Central memory CD8-positive, alpha-beta T cell (primary cell): Measurements from ENCODE around the gene ERI2.
"Not testable (repeated sequence)": the region's sequence is repeated elsewhere in the genome, so short reads cannot be mapped to it uniquely, and the experiment has no call there.

Experiments used
- ATAC-seq: fragments of 150-1000 bp; cut with Tn5 transposase; replicated peaks from 2 replicates; pipeline ENCODE4 v1.10.0; 2022; ENCODE audit warnings: mild to moderate bottlenecking, moderate FRiP score, moderate number of reproducible peaks; ENCODE audit not compliant: poor library complexity, severe bottlenecking; ENCODE audit errors: extremely low read depth
- DNase-seq, 2 donors: peaks; one replicate each; pipeline ENCODE4 v3.0.0; 2021; ENCODE audit warnings: low spot score in 2 of 2
- H3K27ac Mint-ChIP-seq: one replicate; pipeline ENCODE4 v1.8.0; 2022; ENCODE audit warnings: low read depth, mild to moderate bottlenecking, moderate library complexity, mixed read lengths
- H3K27me3 Mint-ChIP-seq: one replicate; pipeline ENCODE4 v1.8.0; 2022; ENCODE audit warnings: mixed read lengths
- H3K36me3 Mint-ChIP-seq: one replicate; pipeline ENCODE4 v1.8.0; 2022; ENCODE audit warnings: mild to moderate bottlenecking, moderate library complexity, mixed read lengths; ENCODE audit not compliant: insufficient read depth
- H3K4me1 Mint-ChIP-seq: one replicate; pipeline ENCODE4 v1.8.0; 2022; ENCODE audit warnings: mixed read lengths
- H3K4me3 Mint-ChIP-seq: one replicate; pipeline ENCODE4 v1.8.0; 2022; ENCODE audit warnings: mild to moderate bottlenecking, moderate library complexity, mixed read lengths
- H3K9me3 Mint-ChIP-seq: one replicate; pipeline ENCODE4 v1.8.0; 2022; ENCODE audit warnings: mixed read lengths

ERI2 gene

DNA sequence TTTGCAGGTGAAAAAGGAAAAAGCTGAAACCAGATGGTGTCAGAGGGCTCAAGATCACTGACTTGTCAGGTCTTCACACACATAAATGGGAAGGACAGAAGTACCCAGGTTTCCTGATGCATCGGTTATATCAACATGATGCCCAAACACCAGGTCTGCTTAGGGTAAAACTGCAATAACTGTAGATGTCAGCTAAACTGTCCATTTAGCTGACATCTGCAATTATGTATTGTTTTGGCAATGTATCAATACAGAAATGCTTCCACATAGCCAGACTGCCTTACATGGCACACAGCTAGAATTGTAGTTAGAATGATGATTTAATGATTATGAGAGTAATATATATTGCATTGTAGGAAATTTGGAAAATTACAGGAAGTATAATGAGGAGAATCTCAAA, 37.5 kb downstream of the ERI2 start:
- H3K4me1 Mint-ChIP-seq: peaks cover 3% of the 10 kb centered on the region
- H3K4me3 Mint-ChIP-seq: no peak overlapping the region
- H3K36me3 Mint-ChIP-seq: no peaks in the 10 kb centered on the region
- H3K9me3 Mint-ChIP-seq: no peaks in the 10 kb centered on the region
- no peak overlapping the region for H3K27ac Mint-ChIP-seq
- ATAC-seq: no peak
- DNase-seq: no peak
- no peaks in the 10 kb centered on the region for H3K27me3 Mint-ChIP-seq

DNA sequence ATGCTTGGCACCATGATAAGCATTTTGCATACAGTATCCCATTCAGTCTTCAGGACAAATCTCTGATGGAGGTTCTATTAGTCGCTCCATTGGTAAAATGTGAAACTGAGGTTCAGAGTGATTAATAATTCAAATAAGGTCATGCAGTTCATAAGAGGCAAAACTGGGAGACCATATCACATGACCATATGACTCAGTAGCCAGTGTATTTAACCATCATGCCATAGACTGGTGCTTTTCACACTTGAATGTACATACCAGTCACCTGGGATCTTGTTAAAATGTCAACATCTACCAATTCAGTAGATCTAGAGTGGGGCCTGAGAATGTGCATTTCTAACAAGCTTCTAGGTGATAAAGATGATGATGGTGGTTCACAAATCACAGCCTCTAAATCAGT, 38.2 kb downstream of the ERI2 start:
- no peak overlapping the region for H3K4me3 Mint-ChIP-seq

DNA sequence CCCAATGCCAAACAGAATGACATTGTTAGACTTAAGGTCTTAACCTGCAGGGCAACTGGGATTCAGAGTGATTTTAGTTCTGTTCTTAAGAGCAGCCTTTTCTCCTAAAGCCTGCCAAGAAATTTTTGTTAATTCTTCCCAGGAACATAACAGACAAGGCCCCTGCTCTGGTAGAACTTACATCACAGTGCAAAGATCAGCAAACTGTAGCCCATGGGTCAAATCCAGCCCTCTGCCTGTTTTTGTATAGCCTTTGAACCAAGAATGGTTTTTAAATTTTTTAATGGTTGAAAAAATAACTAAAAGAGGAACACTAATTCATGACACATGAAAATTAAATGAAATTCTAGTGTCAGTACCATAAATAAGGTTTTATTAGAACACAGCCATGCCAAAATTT, 38.7 kb downstream of the ERI2 start:
- H3K27ac Mint-ChIP-seq: no peak overlapping the region

More for the DNA sequence above, 38.2 kb downstream of the ERI2 start:
- DNase-seq (no peak), ATAC-seq (no peak)
- peaks cover 10% of the 10 kb centered on the region for H3K4me1 Mint-ChIP-seq
- no peaks in the 10 kb centered on the region for H3K36me3 Mint-ChIP-seq
- no peaks in the 10 kb centered on the region for H3K9me3 Mint-ChIP-seq
- no peaks in the 10 kb centered on the region for H3K27me3 Mint-ChIP-seq
- no peak overlapping the region for H3K27ac Mint-ChIP-seq

DNA sequence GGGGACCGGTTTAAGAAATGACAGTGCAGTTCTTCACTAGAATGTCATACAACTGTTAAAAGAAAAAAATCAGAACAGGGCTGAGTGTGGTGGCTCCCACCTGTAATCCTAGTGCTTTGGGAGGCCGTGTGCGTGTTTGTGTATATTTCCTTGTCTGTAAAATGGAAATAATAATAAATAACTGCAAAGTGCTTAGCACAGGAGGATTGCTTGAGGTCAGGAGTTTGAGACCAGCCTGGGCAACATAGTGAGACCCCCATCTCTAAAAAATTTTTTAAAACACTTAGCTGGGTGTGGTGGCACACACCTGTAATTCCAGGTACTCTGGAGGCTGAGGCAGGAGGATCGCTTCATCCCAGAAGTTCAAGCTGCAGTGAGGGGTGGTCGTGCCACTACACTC, 40.0 kb downstream of the ERI2 start:
- no peaks in the 10 kb centered on the region for H3K9me3 Mint-ChIP-seq
- H3K27ac Mint-ChIP-seq: no peak overlapping the region
- no peaks in the 10 kb centered on the region for H3K36me3 Mint-ChIP-seq
- peaks cover 22% of the 10 kb centered on the region for H3K4me1 Mint-ChIP-seq
- no peak for ATAC-seq
- DNase-seq: no peak
- H3K27me3 Mint-ChIP-seq: no peaks in the 10 kb centered on the region
- no peak overlapping the region for H3K4me3 Mint-ChIP-seq

More for the DNA sequence above, 38.7 kb downstream of the ERI2 start:
- no peaks in the 10 kb centered on the region for H3K9me3 Mint-ChIP-seq
- DNase-seq: no peak
- no peak overlapping the region for H3K4me3 Mint-ChIP-seq
- peaks cover 15% of the 10 kb centered on the region for H3K4me1 Mint-ChIP-seq
- H3K36me3 Mint-ChIP-seq: no peaks in the 10 kb centered on the region
- ATAC-seq: no peak
- H3K27me3 Mint-ChIP-seq: no peaks in the 10 kb centered on the region

DNA sequence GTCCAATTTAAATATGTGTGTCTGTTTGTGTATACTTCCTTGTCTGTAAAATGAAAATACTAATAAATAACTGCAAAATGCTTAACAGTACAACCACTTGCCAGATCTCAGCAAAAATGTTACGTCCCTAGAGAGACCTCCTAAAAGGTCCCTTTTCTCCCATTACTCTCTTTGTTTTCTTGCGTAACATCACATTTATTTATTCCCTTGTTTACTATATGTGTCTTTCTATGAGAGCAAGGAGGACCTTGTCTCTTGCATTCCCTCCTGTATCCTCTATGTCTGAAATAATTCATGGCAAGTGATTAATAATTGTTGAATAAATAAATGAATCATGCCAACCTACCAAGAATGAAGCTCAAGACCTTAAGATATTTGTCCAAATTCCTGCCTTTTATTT, 40.5 kb downstream of the ERI2 start:
- H3K27ac Mint-ChIP-seq: no peak overlapping the region
- H3K27me3 Mint-ChIP-seq: no peaks in the 10 kb centered on the region
- DNase-seq (no peak), ATAC-seq (no peak)
- no peaks in the 10 kb centered on the region for H3K9me3 Mint-ChIP-seq
- no peaks in the 10 kb centered on the region for H3K36me3 Mint-ChIP-seq
- H3K4me1 Mint-ChIP-seq: peaks cover 22% of the 10 kb centered on the region
- no peak overlapping the region for H3K4me3 Mint-ChIP-seq

DNA sequence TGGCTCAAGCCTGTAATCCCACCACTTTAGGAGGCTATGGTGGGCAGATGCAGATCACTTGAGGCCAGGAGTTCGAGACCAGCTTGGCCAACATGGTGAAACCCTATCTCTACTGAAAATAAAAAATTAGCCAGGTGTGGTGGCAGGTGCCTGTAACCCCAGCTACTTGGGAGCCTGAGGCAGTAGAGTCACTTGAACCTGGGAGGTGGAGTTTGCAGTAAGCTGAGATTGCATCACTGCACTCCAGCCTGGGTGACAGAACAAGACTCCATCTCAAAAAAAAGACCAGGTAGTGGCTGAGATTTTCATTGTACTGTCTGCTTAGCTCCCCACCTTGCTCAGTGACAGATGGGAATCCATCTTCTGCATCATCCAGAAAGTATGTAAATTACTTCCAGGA, 41.8 kb downstream of the ERI2 start:
- not testable (repeated sequence) for DNase-seq, H3K27me3 Mint-ChIP-seq, H3K36me3 Mint-ChIP-seq, ATAC-seq, H3K9me3 Mint-ChIP-seq, H3K4me3 Mint-ChIP-seq
- Mint-ChIP-seq H3K27ac (peak overlapping the region; percentile 78), H3K4me1 (peaks cover 22% of the 10 kb centered on the region)

DNA sequence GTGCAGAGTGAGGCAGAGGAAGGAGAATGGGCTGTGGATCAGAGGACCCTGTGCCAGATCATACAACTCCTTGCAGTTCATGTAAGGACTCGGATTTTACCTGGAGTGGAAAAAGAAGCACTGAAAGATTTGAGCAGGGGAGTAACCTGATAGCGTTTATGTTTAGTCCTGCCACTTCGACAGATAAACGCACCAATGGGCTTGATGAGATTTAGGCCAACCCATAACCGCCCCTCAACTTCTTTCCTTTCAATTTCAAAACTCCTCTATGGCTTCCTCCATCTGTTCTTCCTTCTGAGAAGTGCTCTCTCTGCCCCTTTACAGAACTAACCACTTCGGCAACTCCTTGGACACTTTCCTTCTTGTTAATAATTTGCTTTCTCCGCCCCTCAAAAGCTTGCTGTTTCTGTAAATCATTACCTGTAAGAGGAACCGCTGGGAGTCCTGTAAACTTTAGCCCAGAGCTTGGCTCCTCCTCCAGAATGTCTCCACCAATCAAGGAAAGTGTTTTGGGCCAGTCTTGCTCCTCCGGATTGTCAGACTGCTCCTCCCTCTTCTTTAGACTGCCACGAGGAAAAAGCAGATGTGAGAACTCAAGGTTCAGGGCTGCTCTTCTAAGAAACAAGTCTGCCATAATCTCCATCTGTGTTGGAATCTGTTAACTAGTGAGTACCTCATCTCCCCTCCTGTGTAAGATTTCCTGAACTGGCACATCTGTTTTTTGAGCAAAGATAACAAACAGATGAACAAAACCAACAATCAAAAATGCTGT, 42.6 kb downstream of the ERI2 start, which contains the start of gene ACSM3:
TSS of gene ACSM3 (plus strand) at position 554 of the 772 bp plus-strand sequence. CDS start 6,021 bp downstream, outside the sequence.
- DNase-seq (peak; percentile 28 to 59), ATAC-seq (peak; percentile 98)
- Mint-ChIP-seq H3K27me3 (no peaks in the 10 kb centered on the region), H3K9me3 (no peaks in the 10 kb centered on the region), H3K36me3 (no peaks in the 10 kb centered on the region), H3K4me1 (peaks cover 22% of the 10 kb centered on the region), H3K27ac (peak within 1 kb of the TSS; percentile 78), H3K4me3 (peak within 1 kb of the TSS; percentile 82)

DNA sequence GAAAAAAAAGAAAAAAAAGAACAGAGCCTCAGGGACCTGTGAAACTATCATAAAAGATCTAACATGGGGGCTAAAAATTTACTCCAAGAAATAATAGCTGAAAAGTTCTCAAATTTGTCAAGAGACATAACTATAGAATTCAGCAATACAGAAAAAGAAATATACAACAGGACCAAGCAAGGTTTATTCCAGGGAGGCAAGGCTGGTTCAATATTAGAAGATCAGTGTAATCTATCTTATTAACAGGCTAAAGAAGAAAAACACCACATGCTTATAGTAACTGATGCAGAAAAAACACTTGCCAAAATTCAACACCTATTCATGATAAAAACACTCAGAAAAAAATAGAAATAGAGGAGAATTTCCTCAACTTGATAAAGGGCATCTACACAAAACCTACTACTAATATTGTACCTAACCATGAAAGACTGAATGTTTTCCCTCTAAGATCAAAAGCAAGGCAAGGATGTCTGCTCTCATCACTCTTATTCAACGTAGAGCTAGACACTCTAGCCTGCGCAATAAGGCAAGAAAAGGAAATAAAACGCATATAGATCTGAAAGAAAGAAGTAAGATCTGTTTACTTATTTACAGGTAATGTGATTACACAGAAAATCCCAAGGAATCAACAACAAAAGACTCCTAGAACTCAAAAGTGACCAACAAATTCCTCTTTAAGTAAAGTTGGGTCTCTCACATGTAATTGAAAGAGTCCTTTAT, 43.7 kb downstream of the ERI2 start:
- H3K27me3 Mint-ChIP-seq: no peaks in the 10 kb centered on the region
- peak overlapping the region; percentile 78 for H3K27ac Mint-ChIP-seq
- ATAC-seq (no peak), DNase-seq (no peak)
- no peaks in the 10 kb centered on the region for H3K36me3 Mint-ChIP-seq
- no peaks in the 10 kb centered on the region for H3K9me3 Mint-ChIP-seq
- peak overlapping the region; percentile 82 for H3K4me3 Mint-ChIP-seq
- H3K4me1 Mint-ChIP-seq: peaks cover 22% of the 10 kb centered on the region

DNA sequence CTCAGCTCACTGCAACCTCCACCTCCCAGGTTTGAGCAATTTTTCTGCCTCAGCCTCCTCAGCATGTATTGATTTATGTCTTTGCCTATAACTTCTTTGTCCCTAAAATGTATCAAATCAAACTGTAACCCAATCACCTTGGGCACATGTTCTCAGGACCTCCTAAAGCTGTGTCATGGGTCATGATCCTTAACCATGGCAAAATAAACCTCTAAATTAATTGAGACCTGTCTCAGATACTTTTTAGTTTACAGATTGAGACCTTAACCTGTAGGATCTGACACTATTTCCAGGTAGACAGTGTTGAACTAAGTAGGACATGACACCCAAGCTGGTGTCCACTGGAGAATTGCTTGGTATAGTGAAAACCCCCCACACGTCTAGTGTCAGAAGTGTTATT, 45.1 kb downstream of the ERI2 start:
- no peaks in the 10 kb centered on the region for H3K27me3 Mint-ChIP-seq
- H3K4me3 Mint-ChIP-seq: no peak overlapping the region
- H3K36me3 Mint-ChIP-seq: no peaks in the 10 kb centered on the region
- ATAC-seq: no peak
- DNase-seq: no peak
- H3K4me1 Mint-ChIP-seq: peaks cover 22% of the 10 kb centered on the region
- no peak overlapping the region for H3K27ac Mint-ChIP-seq
- no peaks in the 10 kb centered on the region for H3K9me3 Mint-ChIP-seq

DNA sequence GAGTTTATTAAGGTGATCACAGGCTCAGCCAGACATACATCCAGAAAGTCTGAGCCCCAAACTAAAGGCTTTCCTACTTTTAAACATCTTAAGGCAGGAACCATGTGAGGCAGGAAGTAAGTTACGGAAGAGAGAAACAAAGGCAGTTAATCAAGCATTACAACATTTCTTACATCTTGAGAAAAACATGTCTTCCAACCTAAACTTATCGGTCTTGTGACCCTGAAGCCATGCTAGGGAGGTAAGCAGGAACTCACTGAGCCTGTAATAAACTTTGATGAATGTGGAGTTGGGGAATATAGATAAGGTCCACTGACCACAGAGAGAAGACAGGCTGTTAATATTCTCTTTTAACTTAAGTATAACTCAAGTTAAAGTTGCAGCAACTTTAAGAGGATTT, 45.9 kb downstream of the ERI2 start:
- Mint-ChIP-seq H3K4me1 (peaks cover 22% of the 10 kb centered on the region), H3K4me3 (no peak overlapping the region), H3K36me3 (no peaks in the 10 kb centered on the region), H3K9me3 (no peaks in the 10 kb centered on the region), H3K27ac (no peak overlapping the region), H3K27me3 (no peaks in the 10 kb centered on the region)
- DNase-seq (no peak), ATAC-seq (no peak)

DNA sequence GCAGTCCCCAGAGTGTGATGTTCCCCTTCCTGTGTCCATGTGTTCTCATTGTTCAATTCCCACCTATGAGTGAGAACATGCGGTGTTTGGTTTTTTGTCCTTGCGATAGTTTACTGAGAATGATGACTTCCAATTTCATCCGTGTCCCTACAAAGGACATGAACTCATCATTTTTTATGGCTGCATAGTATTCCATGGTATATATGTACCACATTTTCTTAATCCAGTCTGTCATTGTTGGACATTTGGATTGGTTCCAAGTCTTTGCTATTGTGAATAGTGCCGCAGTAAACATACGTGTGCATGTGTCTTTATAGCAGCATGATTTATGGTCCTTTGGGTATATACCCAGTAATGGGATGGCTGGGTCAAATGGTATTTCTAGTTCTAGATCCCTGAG, 50.5 kb downstream of the ERI2 start:
- not testable (repeated sequence) for ATAC-seq, H3K9me3 Mint-ChIP-seq, DNase-seq, H3K36me3 Mint-ChIP-seq, H3K4me1 Mint-ChIP-seq, H3K4me3 Mint-ChIP-seq, H3K27ac Mint-ChIP-seq
- H3K27me3 Mint-ChIP-seq: peaks cover 23% of the 10 kb centered on the region

DNA sequence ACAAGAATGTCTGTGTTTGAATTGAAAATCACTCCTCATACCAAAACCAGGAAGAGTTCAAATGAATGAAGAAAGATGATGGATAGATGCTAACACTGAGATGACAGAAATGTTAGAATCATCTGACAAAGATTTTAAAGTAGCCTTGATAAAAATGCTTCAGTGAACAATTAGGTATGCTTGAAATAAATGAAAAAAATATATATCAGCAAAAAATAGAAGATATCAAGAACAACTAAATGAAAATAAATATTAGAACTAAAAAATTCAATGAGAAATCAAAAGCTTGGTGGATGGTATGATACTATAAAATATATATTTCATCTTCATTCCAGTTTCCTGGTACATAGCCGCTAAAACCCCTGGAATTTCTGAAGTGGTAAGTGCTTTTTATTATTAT, 51.0 kb downstream of the ERI2 start:
- Mint-ChIP-seq H3K4me1 (no peaks in the 10 kb centered on the region), H3K4me3 (no peak overlapping the region), H3K36me3 (no peaks in the 10 kb centered on the region), H3K27me3 (peaks cover 23% of the 10 kb centered on the region), H3K27ac (no peak overlapping the region), H3K9me3 (no peaks in the 10 kb centered on the region)
- DNase-seq (no peak), ATAC-seq (no peak)

DNA sequence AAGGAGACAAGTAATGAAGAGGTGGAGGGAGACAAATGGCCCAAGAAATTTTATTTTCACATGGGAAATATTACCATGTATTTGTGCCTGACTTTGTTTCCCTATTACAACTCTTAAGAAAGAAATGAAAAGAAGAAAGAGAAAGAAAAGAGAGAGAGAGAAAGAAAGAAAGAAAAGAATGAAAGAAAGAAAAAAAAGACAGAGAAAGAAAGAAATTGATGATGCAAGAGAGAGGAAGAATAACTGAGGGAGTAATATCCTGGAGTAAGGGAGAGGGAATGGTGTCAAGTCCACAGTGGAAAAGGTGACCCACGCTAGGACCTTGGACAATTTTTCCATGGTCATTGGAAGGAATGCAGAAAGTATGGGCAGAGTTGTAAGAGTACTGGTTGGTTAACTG, 52.5 kb downstream of the ERI2 start:
- ATAC-seq: no peak
- no peaks in the 10 kb centered on the region for H3K36me3 Mint-ChIP-seq
- H3K27ac Mint-ChIP-seq: no peak overlapping the region
- DNase-seq: no peak
- no peaks in the 10 kb centered on the region for H3K9me3 Mint-ChIP-seq
- peaks cover 32% of the 10 kb centered on the region for H3K27me3 Mint-ChIP-seq
- H3K4me1 Mint-ChIP-seq: no peaks in the 10 kb centered on the region
- H3K4me3 Mint-ChIP-seq: no peak overlapping the region
